Fibroblast of lung (primary cell): ENCODE measurements around the gene SLC6A8. TPM values are rescaled to one million over a fixed set of nuclear protein-coding genes. Genes with fewer than 3 reads are reported as not detected.
"Not testable (repeated sequence)": the region's sequence is repeated elsewhere in the genome, so short reads cannot be mapped to it uniquely, and the experiment has no call there.

Experiments used
- DNase-seq, 2 donors: peaks; one replicate each; pipeline versions ENCODE4 v3.0.0 to v3.0.0-alpha.2; 2010; ENCODE audit warnings: low read depth in 2 of 2
- H2AFZ ChIP-seq: 2 replicates; pipeline ENCODE4 v1.5.1; 2012; ENCODE audit warnings: low read length, control low read depth, inconsistent platforms
- H3K27ac ChIP-seq: 2 replicates; pipeline ENCODE4 v1.5.1; 2011; ENCODE audit warnings: low read length, control low read depth; ENCODE audit not compliant: insufficient read depth
- H3K27me3 ChIP-seq: 2 replicates; pipeline ENCODE4 v1.5.1; 2011; ENCODE audit warnings: mild to moderate bottlenecking, low read length; ENCODE audit not compliant: control insufficient read depth, insufficient read depth
- H3K36me3 ChIP-seq: 2 replicates; pipeline ENCODE4 v1.5.1; 2011; ENCODE audit warnings: low read length; ENCODE audit not compliant: control insufficient read depth, insufficient read depth
- H3K4me1 ChIP-seq: 2 replicates; pipeline ENCODE4 v1.5.1; 2011; ENCODE audit warnings: low read length; ENCODE audit not compliant: control insufficient read depth, insufficient read depth; ENCODE audit errors: extremely low read depth
- H3K4me2 ChIP-seq: 2 replicates; pipeline ENCODE4 v1.5.1; 2011; ENCODE audit warnings: low read length, control low read depth; ENCODE audit not compliant: insufficient read depth; ENCODE audit errors: extremely low read depth
- H3K4me3 ChIP-seq, 4 experiments: fragments of 200-600 bp in 1 of 4; sonication (generic) in 1 of 4; replicated peaks in 1 of 4; 2 replicates each; pipeline ENCODE4 v1.5.1; 2011 to 2016; ENCODE audit warnings: low read length in 4 of 4, low read depth in 3 of 4, mild to moderate bottlenecking in 3 of 4, control low read depth in 2 of 4, inconsistent platforms in 1 of 4, mixed read lengths in 1 of 4; ENCODE audit not compliant: insufficient read depth in 1 of 4; ENCODE audit errors: control extremely low read depth in 1 of 4
- H3K79me2 ChIP-seq: 2 replicates; pipeline ENCODE4 v1.5.1; 2012; ENCODE audit warnings: mild to moderate bottlenecking, low read length, inconsistent platforms; ENCODE audit not compliant: control insufficient read depth, insufficient read depth
- H3K9ac ChIP-seq: 2 replicates; pipeline ENCODE4 v1.5.1; 2011; ENCODE audit warnings: mild to moderate bottlenecking, low read length, control low read depth; ENCODE audit not compliant: insufficient read depth
- H3K9me3 ChIP-seq: 2 replicates; pipeline ENCODE4 v1.5.1; 2012; ENCODE audit warnings: low read depth, low read length; ENCODE audit not compliant: control insufficient read depth, insufficient read depth
- H4K20me1 ChIP-seq: 2 replicates; pipeline ENCODE4 v1.5.1; 2011; ENCODE audit warnings: low read length; ENCODE audit not compliant: control insufficient read depth, insufficient read depth; ENCODE audit errors: extremely low read depth
- CTCF ChIP-seq, 2 donors: IDR thresholded peaks in 1 of 2; conservative IDR thresholded peaks in 1 of 2; 1 replicate in 1 of 2; 2 replicates in 1 of 2; pipeline ENCODE4 v1.5.1; 2011 to 2012; ENCODE audit warnings: low read length in 2 of 2, control low read depth in 1 of 2, inconsistent platforms in 1 of 2, low read depth in 1 of 2, mild to moderate bottlenecking in 1 of 2
- EZH2 ChIP-seq: IDR thresholded peaks from 2 replicates; pipeline ENCODE4 v1.5.1; 2012; ENCODE audit warnings: low read length, control low read depth, mild to moderate bottlenecking; ENCODE audit errors: missing control alignments
- polyA plus RNA-seq, 2 donors: library from polyadenylated mRNA; depleted of rRNA in 1 of 2; stranded (reverse) in 1 of 2; unstranded in 1 of 2; fragments of >200 nt; gene quantifications; 2 replicates each; pipeline ENCODE4 v1.2.1, GENCODE V29; 2011 to 2012; ENCODE audit warnings: missing spikeins in 1 of 2
- total RNA-seq: library from RNA; depleted of rRNA; stranded (reverse); fragments of >200 nt; gene quantifications from 2 replicates; pipeline ENCODE4 v1.2.1, GENCODE V29; 2014

The SLC6A8 gene
- total and polyA plus RNA-seq, 2 donors (not counting 1 experiment from before 2014, with no cell fraction given) = 7.7 to 11.1 TPM

DNA sequence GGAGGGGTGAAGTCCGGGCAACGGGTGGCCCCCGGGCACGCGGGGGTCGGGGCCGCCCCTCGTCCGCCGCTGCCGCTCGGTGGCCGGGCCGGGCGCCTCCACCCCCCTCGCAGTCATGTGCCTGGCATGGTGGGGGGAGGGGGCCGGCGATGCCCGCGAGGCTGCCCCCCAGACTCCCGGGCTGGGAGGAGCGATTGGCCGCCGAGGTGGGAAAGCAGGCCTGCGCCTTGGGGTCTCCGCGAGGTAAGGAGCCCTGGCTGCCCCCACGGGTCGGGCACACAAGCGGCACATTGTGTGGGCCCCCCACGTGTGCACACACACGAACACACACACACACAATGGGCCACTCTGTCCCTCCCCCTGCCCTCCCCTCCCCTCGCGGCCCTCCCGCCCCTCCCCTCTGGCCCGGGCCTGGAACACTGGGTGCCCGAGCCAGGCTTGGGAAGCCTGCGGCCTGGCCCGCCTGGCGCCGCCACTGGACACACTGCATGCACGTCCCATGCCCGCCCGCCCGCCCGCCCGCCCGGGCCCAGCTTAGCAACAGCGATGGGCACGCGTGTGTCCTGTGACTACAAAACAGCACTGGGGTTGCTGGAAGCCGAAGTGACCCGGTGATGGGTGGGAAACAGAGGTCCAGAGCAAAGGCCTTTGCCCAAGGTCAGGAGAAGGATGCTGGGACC is 1.3 kb downstream of the SLC6A8 start:
- peak; percentile 23 to 43 for DNase-seq
- Histone ChIP-seq H3K27me3 (no peaks in the 10 kb centered on the region), H3K27ac (no peak overlapping the region), H3K9me3 (no peaks in the 10 kb centered on the region), H3K4me3 (peak overlapping the region in 2 of 4 experiments; percentile 42 to 48), H4K20me1 (no peaks in the 10 kb centered on the region), H3K9ac (no peak overlapping the region), H2AFZ (no peak overlapping the region), H3K4me2 (no peak overlapping the region), H3K4me1 (no peaks in the 10 kb centered on the region), H3K79me2 (no peaks in the 10 kb centered on the region), H3K36me3 (no peaks in the 10 kb centered on the region)
- TF ChIP-seq EZH2 (no peak), CTCF (conservative IDR thresholded peaks at IDR 0.05 in 1 of 2, IDR thresholded peaks at IDR 0.05 in 1 of 2; ENCODE audit: low read depth in 1 of 2, low read length in 2 of 2) (no peak)

DNA sequence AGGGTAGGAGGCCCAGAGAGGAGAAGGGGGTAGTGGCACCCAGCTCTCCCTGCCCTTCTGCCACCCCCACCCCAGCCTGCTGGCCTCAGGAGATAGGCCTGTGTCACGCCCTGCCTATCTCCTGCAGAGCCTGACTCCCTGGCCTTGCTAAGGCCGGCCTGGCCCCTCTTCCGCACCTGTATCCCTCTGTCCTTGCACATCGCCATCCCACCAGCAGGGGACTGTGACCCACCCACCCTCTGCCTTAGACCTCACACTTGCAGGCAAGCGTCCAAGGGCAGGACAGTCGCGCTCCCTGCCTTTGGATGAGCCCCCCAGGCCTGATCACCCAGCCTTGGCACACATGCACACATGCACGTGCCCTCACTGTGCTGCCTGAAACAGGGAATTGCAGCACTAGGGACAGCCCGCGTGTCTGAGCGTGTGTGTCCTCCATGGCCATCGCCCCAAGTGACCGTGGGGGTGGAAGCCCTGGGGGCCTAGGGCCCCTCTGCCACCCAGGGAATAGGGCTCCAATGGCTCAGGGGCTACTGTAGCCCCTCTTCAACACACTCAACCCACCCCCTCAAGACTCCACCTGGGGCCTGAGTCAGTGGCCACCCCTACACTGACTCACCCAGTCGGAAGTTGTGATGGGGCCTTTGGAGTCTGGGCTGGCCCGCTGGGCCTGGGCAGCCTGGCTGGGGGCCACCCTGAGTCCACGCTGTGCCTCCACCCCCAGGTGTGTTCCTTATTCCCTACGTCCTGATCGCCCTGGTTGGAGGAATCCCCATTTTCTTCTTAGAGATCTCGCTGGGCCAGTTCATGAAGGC is 2.1 kb downstream of the SLC6A8 start:
- no peak for TF ChIP-seq CTCF (conservative IDR thresholded peaks at IDR 0.05 in 1 of 2, IDR thresholded peaks at IDR 0.05 in 1 of 2; ENCODE audit: low read depth in 1 of 2, low read length in 2 of 2)
- Histone ChIP-seq H3K9ac (no peak overlapping the region), H3K36me3 (no peaks in the 10 kb centered on the region), H3K79me2 (no peaks in the 10 kb centered on the region), H3K4me3 (peak overlapping the region in 2 of 4 experiments; percentile 37 to 48), H3K27me3 (no peaks in the 10 kb centered on the region), H3K4me2 (no peak overlapping the region), H3K4me1 (no peaks in the 10 kb centered on the region), H3K9me3 (no peaks in the 10 kb centered on the region), H3K27ac (no peak overlapping the region), H2AFZ (no peak overlapping the region), H4K20me1 (no peaks in the 10 kb centered on the region)
- DNase-seq = peak in 1 of 2 donors; percentile 34

GRCh38 chrX:153690466-153690865 is 2.7 kb downstream of the SLC6A8 start:
- no peak for TF ChIP-seq CTCF (conservative IDR thresholded peaks at IDR 0.05 in 1 of 2, IDR thresholded peaks at IDR 0.05 in 1 of 2; ENCODE audit: low read depth in 1 of 2, low read length in 2 of 2)
- H3K4me3 ChIP-seq = no peak overlapping the region
- H3K36me3 ChIP-seq = no peaks in the 10 kb centered on the region
- H2AFZ ChIP-seq = no peak overlapping the region
- no peaks in the 10 kb centered on the region for H3K79me2 ChIP-seq
- no peak overlapping the region for H3K4me2 ChIP-seq
- no peaks in the 10 kb centered on the region for H3K4me1 ChIP-seq
- no peaks in the 10 kb centered on the region for H3K27me3 ChIP-seq
- no peak overlapping the region for H3K9ac ChIP-seq
- H3K9me3 ChIP-seq = no peaks in the 10 kb centered on the region
- H4K20me1 ChIP-seq = no peaks in the 10 kb centered on the region
- no peak for DNase-seq
- no peak overlapping the region for H3K27ac ChIP-seq

DNA sequence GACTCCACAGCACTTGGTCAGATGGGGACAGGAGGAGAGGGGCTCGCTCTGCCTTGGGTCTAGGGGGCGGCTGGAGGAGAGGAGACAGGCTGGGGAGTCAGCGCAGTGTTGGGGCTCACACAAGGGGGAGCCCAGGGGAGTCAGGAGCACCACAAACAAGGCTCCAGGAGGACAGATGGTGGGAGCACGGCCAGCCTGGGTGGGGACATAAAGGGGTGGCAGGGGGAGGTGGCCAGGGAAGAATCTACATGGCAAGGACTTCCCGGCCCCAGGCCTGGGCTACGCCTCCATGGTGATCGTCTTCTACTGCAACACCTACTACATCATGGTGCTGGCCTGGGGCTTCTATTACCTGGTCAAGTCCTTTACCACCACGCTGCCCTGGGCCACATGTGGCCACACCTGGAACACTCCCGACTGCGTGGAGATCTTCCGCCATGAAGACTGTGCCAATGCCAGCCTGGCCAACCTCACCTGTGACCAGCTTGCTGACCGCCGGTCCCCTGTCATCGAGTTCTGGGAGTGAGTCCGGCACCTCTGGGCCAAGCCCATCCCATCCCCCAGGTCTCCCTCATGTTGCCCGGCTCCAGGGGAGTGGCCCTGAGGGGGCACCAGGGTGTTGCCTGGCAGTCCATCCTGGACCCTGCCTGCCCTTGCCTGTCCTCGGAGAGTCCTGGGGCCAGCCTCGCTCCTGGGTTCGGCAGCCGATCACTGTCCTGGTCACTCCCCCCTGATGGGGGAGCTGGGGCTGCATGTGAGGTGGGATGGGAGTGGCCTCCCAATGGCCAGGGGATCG is 3.5 kb downstream of the SLC6A8 start:
- not testable (repeated sequence) for H3K79me2 ChIP-seq, H3K9me3 ChIP-seq, H2AFZ ChIP-seq, H3K4me3 ChIP-seq, H3K4me2 ChIP-seq, H4K20me1 ChIP-seq, H3K27ac ChIP-seq, H3K36me3 ChIP-seq, H3K4me1 ChIP-seq, H3K9ac ChIP-seq, H3K27me3 ChIP-seq, DNase-seq
